T-helper 1 cell treated with Interleukin-12 subunit alpha and Interleukin-12 subunit beta and Interleukin-4 antibody, amounts not matched to agents 30 ng/mL and 1 ng/mL, for 36 hours (primary cell): ENCODE data around the gene AGL. TPM values are rescaled to one million over a fixed set of nuclear protein-coding genes. Genes with fewer than 3 reads are reported as not detected.
"Not testable (repeated sequence)": the region's sequence is repeated elsewhere in the genome, so short reads cannot be mapped to it uniquely, and the experiment has no call there.

Source experiments
- intact Hi-C: fragments of 100-400 bp; cut with micrococcal nuclease; formaldehyde crosslinking; loops from one replicate; pipeline ENCODE4 v1.15.1; 2024
- total RNA-seq: library from RNA; stranded (reverse); gene quantifications from 2 replicates; pipeline ENCODE4 v1.2.3, GENCODE V29; 2022

Gene AGL
- total RNA-seq, 1 donor from 2014 or later, result 11.7 TPM

GRCh38 chr1:99972066-99972465, 121.9 kb downstream of the AGL start:
- intact Hi-C loops, result not testable (repeated sequence)

Other genes starting within 250 kb of the AGL start
- gene PALMD, start 204.2 kb upstream of the AGL start, total RNA-seq, result not detected in 2 replicates
- gene FRRS1, start 83.7 kb upstream of the AGL start, total RNA-seq, result 0.24 and 0.32 TPM in 2 replicates
- gene SLC35A3, start 119.6 kb downstream of the AGL start, total RNA-seq, result 19.8 and 20.2 TPM in 2 replicates